NCI-H460 (cell line): ENCODE measurements around the gene CDH6. TPM values are rescaled to one million over a fixed set of nuclear protein-coding genes. Genes with fewer than 3 reads are reported as not detected.

ENCODE experiments used
- DNase-seq: peaks from one replicate; pipeline ENCODE4 v3.0.0-alpha.2; 2016; ENCODE audit warnings: low read depth; ENCODE audit errors: extremely low read depth
- polyA plus RNA-seq: library from polyadenylated mRNA; depleted of rRNA; stranded (reverse); fragments of >200 nt; gene quantifications from 2 replicates; pipeline ENCODE4 v1.2.3, GENCODE V29; 2014; cell fraction: nucleus; rRNA removed
- total RNA-seq: library from RNA; depleted of rRNA; stranded (reverse); fragments of >200 nt; shearing (Covaris generic); gene quantifications from 2 replicates; pipeline ENCODE4 v1.2.3, GENCODE V29; 2014; rRNA removed

Gene CDH6
- total RNA-seq = 0.20 TPM in 1 of 2 replicates, not detected in the other
- not detected in 2 replicates for polyA plus RNA-seq

- no peak for DNase-seq
Observed at GRCh38 chr5:31193591-31194467, at the start of gene CDH6. Gene CDH6, plus strand, starts transcription at chr5:31193686. Its CDS starts 73,788 bp downstream, at chr5:31267474.

GRCh38 chr5:31144364-31144763 lies 49.1 kb upstream of the CDH6 start:
- no peak for DNase-seq

GRCh38 chr5:31148959-31149475 lies 44.5 kb upstream of the CDH6 start:
- DNase-seq = peak; percentile 17

GRCh38 chr5:31153521-31153920 lies 40.0 kb upstream of the CDH6 start:
- DNase-seq = no peak

GRCh38 chr5:31156631-31157160 lies 36.8 kb upstream of the CDH6 start:
- no peak for DNase-seq

GRCh38 chr5:31157720-31158119 lies 35.8 kb upstream of the CDH6 start:
- no peak for DNase-seq

- no peak for DNase-seq
Observed at GRCh38 chr5:31158686-31159085, 34.8 kb upstream of the CDH6 start.

GRCh38 chr5:31161781-31162181 lies 31.7 kb upstream of the CDH6 start:
- DNase-seq = no peak

GRCh38 chr5:31165729-31166128 lies 27.8 kb upstream of the CDH6 start:
- DNase-seq = no peak

- no peak for DNase-seq
Observed at GRCh38 chr5:31169379-31169778, 24.1 kb upstream of the CDH6 start.

- no peak for DNase-seq
Observed at GRCh38 chr5:31172881-31173280, 20.6 kb upstream of the CDH6 start.

GRCh38 chr5:31173614-31174013 lies 19.9 kb upstream of the CDH6 start:
- DNase-seq = no peak

- no peak for DNase-seq
Observed at GRCh38 chr5:31181376-31181987, 12.0 kb upstream of the CDH6 start.

- no peak for DNase-seq
Observed at GRCh38 chr5:31182136-31182535, 11.3 kb upstream of the CDH6 start.

- DNase-seq = no peak
Observed at GRCh38 chr5:31185951-31186350, 7.5 kb upstream of the CDH6 start.

GRCh38 chr5:31186672-31187267 lies 6.7 kb upstream of the CDH6 start:
- DNase-seq = peak; percentile 55

- no peak for DNase-seq
Observed at GRCh38 chr5:31187591-31187990, 5.9 kb upstream of the CDH6 start.

- no peak for DNase-seq
Observed at GRCh38 chr5:31192442-31192841, 1.0 kb upstream of the CDH6 start.

- no peak for DNase-seq
Observed at GRCh38 chr5:31193116-31193515, 370 bp upstream of the CDH6 start.

GRCh38 chr5:31194468-31194813 lies 955 bp downstream of the CDH6 start:
- DNase-seq = no peak

GRCh38 chr5:31194892-31195555 lies 1.5 kb downstream of the CDH6 start:
- no peak for DNase-seq
